GM12878 (cell line): ENCODE results near the gene GRIN3A. TPM values are rescaled to one million over a fixed set of nuclear protein-coding genes. Genes with fewer than 3 reads are reported as not detected.

Experiments
- ATF2 ChIP-seq: IDR thresholded peaks from 2 replicates; pipeline ENCODE4 v1.6.1; 2012; ENCODE audit warnings: low read length, inconsistent platforms
- E2F4 ChIP-seq: IDR thresholded peaks from 2 replicates; pipeline ENCODE4 v1.6.1; 2012; ENCODE audit warnings: low read depth, low read length, improper control_type of control experiment
- EZH2 ChIP-seq: IDR thresholded peaks from 2 replicates; pipeline ENCODE4 v1.6.1; 2012; ENCODE audit warnings: low read depth, mild to moderate bottlenecking, control low read depth, inconsistent platforms, low read length, borderline replicate concordance; ENCODE audit not compliant: control insufficient read depth
- IRF4 ChIP-seq: IDR thresholded peaks from 2 replicates; pipeline ENCODE4 v1.6.1; 2011; ENCODE audit warnings: low read depth, low read length
- TCF3 ChIP-seq: IDR thresholded peaks from 2 replicates; pipeline ENCODE4 v1.6.1; 2012; ENCODE audit warnings: low read depth, mild to moderate bottlenecking, low read length, borderline replicate concordance; ENCODE audit not compliant: insufficient read depth
- ZBTB4 ChIP-seq: fragments of 450-650 bp; formaldehyde crosslinking; IDR thresholded peaks from 2 replicates; pipeline ENCODE4 v1.4.0; 2022; ENCODE audit warnings: mild to moderate bottlenecking, moderate library complexity
- polyA plus RNA-seq, 11 experiments: library from polyadenylated mRNA; depleted of rRNA in 4 of 11; unstranded in 6 of 11; stranded (reverse) in 5 of 11; fragments of >200 nt; fragmentation: Nextera tagmentation in 4 of 11; fragmentation: Illumina TruSeq in 1 of 11; extraction: Ambion mirVana in 4 of 11; extraction: Trizol in 1 of 11; gene quantifications; 1 replicate in 1 of 11; 2 replicates in 10 of 11; pipeline versions ENCODE4 v1.2.1 to v1.2.3, GENCODE V29; 2011 to 2016; ENCODE audit warnings: inconsistent platforms in 2 of 11, missing spikeins in 2 of 11, low read depth in 1 of 11
- total RNA-seq, 4 experiments: library from RNA; depleted of rRNA in 3 of 4; stranded (reverse); fragments of >200 nt in 3 of 4; fragmentation: Illumina TruSeq in 1 of 4; extraction: Trizol in 1 of 4; gene quantifications; 2 replicates each; pipeline versions ENCODE4 v1.2.1 to v1.2.3, GENCODE V29; 2013 to 2021

Gene GRIN3A
- total and polyA plus RNA-seq, 10 of the 15 experiments (the other 5 are each of a cell fraction or from before 2014, with no cell fraction given), result 0.03 to 0.05 (median 0.04) TPM; not detected in 7

GRCh38 chr9:101737165-101737704 lies 1.2 kb downstream of the GRIN3A start (continued):
- TF ChIP-seq IRF4, result no peak
- no peak for TF ChIP-seq EZH2
- no peak for TF ChIP-seq TCF3
- TF ChIP-seq E2F4, result no peak
- TF ChIP-seq ZBTB4 (CRISPR knock-in tag), result no peak
- TF ChIP-seq ATF2, result no peak
